Activated CD4-positive, alpha-beta T cell treated with anti-CD3 and anti-CD28 coated beads for 24 hours (primary cell): ENCODE results near the gene NEAT1.
"Not testable (repeated sequence)": the region's sequence is repeated elsewhere in the genome, so short reads cannot be mapped to it uniquely, and the experiment has no call there.

Source experiments
- DNase-seq, 2 donors: peaks; one replicate each; pipeline ENCODE4 v3.0.0-alpha.2; 2020; ENCODE audit warnings: low read depth in 2 of 2

The NEAT1 gene

GRCh38 chr11:65404638-65405339 lies 17.8 kb upstream of the NEAT1 start:
- DNase-seq = no peak

GRCh38 chr11:65410936-65411680 lies 11.5 kb upstream of the NEAT1 start:
- no peak for DNase-seq

- DNase-seq = no peak
These were observed 10.9 kb upstream of the NEAT1 start for GRCh38 chr11:65411681-65412070.

- DNase-seq = no peak
These were observed 10.1 kb upstream of the NEAT1 start for GRCh38 chr11:65412271-65413076.

- not testable (repeated sequence) for DNase-seq
These were observed 9.4 kb upstream of the NEAT1 start for GRCh38 chr11:65413077-65413664.

GRCh38 chr11:65414776-65415498 lies 7.7 kb upstream of the NEAT1 start:
- DNase-seq = no peak

GRCh38 chr11:65415499-65416340 lies 6.9 kb upstream of the NEAT1 start:
- no peak for DNase-seq

GRCh38 chr11:65416341-65416824 lies 6.2 kb upstream of the NEAT1 start:
- DNase-seq = peak; percentile 92 to 95

GRCh38 chr11:65416841-65417701 lies 5.5 kb upstream of the NEAT1 start:
- no peak for DNase-seq

- DNase-seq = no peak
These were observed 4.7 kb upstream of the NEAT1 start for GRCh38 chr11:65417702-65418430.

GRCh38 chr11:65418431-65418680 lies 4.2 kb upstream of the NEAT1 start:
- DNase-seq = no peak

GRCh38 chr11:65418681-65419459 lies 3.7 kb upstream of the NEAT1 start:
- DNase-seq = peak; percentile 85 to 88

- DNase-seq = no peak
These were observed 3.2 kb upstream of the NEAT1 start for GRCh38 chr11:65419460-65419771.

- peak in 1 of 2 donors; percentile 69 for DNase-seq
These were observed 2.7 kb upstream of the NEAT1 start for GRCh38 chr11:65419772-65420481.

- DNase-seq = no peak
These were observed 2.1 kb upstream of the NEAT1 start for GRCh38 chr11:65420506-65420905.

GRCh38 chr11:65420979-65421793 lies 1.4 kb upstream of the NEAT1 start:
- peak; percentile 72 to 79 for DNase-seq
